ENCODE measurements around the gene KRTAP4-7. TPM values are rescaled to one million over a fixed set of nuclear protein-coding genes. Genes with fewer than 3 reads are reported as not detected.
"Not testable (repeated sequence)": the region's sequence is repeated elsewhere in the genome, so short reads cannot be mapped to it uniquely, and the experiment has no call there.

Gene KRTAP4-7
- total and polyA plus RNA-seq, 2 experiments from 2014 or later: not detected

DNA sequence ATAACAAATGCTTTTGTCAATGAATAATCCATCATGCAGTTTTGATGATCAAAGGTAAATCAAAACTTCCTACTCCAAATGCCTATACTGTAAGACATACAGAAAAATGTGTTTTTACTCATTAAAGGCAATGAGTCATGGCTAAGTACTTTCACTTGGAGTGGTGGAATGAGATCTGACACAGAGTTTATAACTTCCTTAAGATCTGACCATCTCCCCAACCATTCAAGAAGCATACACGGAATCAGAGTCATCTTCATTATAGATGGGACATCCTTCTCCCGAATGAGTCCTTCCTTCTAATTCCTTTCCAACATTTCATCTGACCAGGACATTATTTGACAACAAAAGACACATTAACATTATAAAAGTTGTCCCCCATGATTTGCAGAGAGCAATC is 523 bp upstream of the KRTAP4-7 start:
- not testable (repeated sequence) for H3K4me3 Mint-ChIP-seq; H3K9me2 ChIP-seq (ENCODE audit: insufficient read depth); H3K27me3 ChIP-seq (ENCODE audit: insufficient read depth); H3K27me3 Mint-ChIP-seq (ENCODE audit: insufficient read depth, low read depth, poor library complexity); H3K36me3 ChIP-seq (ENCODE audit: insufficient read depth); H3K27ac Mint-ChIP-seq; H3K4me1 ChIP-seq (ENCODE audit: insufficient read depth); H3F3A ChIP-seq (replicated peaks; ENCODE audit: low read depth); H3K9me3 Mint-ChIP-seq; H3K4me2 ChIP-seq; H2AFZ ChIP-seq; H3K27ac ChIP-seq (ENCODE audit: low read depth); H3K4me3 ChIP-seq; H3K36me3 Mint-ChIP-seq (ENCODE audit: low read depth); ATAC-seq; H3K79me2 ChIP-seq (replicated peaks; ENCODE audit: insufficient read depth); H4K20me1 ChIP-seq (replicated peaks; ENCODE audit: insufficient read depth); DNase-seq (ENCODE audit: low spot score)
- peaks cover 17% of the 10 kb centered on the region for H3K4me1 Mint-ChIP-seq

DNA sequence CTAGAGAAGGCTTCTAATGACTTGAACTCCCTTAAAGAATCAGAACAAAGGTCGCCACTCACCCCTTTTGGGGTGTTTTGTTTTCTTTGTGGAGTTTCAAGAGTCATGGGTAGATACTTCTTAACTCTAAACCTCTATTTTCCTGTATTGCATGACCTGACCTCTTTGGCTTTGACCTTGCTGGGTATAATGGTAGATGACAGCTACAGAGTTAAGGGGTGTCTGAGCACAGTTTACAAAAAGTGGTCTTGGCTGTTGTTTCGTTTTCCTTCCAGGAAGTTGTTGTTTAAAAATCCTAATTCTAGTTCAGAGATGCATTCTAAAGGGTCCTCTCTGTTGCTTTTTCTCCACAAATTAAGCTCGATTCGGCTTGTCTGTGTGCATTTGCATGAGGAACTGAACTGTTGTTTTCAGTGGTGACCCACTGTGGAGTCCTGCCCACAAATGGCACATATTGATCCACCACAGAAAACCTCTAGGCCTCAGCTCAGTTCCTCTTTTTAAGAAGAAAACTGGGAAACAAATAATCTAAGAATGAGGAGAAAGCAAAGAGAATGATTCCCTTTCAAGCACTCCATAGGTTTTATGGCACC is 4.9 kb downstream of the KRTAP4-7 start:
- not testable (repeated sequence) for H2AFZ ChIP-seq; H3K27ac ChIP-seq (ENCODE audit: low read depth); H3K9me2 ChIP-seq (ENCODE audit: insufficient read depth); H4K20me1 ChIP-seq (replicated peaks; ENCODE audit: insufficient read depth); H3K4me3 Mint-ChIP-seq; H3K4me2 ChIP-seq; ATAC-seq; H3F3A ChIP-seq (replicated peaks; ENCODE audit: low read depth); H3K79me2 ChIP-seq (replicated peaks; ENCODE audit: insufficient read depth); H3K36me3 ChIP-seq (ENCODE audit: insufficient read depth); H3K4me1 ChIP-seq (ENCODE audit: insufficient read depth); H3K27me3 ChIP-seq (ENCODE audit: insufficient read depth); H3K27ac Mint-ChIP-seq; H3K27me3 Mint-ChIP-seq (ENCODE audit: insufficient read depth, low read depth, poor library complexity); H3K4me3 ChIP-seq; DNase-seq (ENCODE audit: low spot score)
- H3K36me3 Mint-ChIP-seq (ENCODE audit: low read depth): peaks cover 16% of the 10 kb centered on the region
- H3K4me1 Mint-ChIP-seq: peaks cover 13% of the 10 kb centered on the region
- peaks cover 28% of the 10 kb centered on the region for H3K9me3 Mint-ChIP-seq

DNA sequence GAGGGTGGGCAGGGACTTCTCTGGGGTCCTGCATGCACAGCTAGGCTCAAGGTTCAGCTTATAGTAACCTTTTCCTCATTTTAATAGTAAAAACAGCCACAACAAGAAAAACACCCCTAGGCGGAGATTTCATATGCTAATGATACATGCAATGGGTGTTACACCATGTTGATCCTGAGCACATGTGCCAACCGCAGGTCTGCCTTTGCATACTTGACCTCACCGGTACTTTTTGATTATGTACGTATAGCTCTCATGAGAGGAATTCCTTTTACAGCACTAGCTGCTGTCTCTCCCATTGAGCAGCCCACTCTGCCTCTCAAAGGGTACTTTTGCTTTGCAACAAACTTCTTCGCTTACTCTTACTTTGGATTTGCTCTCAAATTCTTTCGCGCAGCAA is 12.1 kb downstream of the KRTAP4-7 start:
- peaks cover 7% of the 10 kb centered on the region for H3K4me1 ChIP-seq (ENCODE audit: insufficient read depth)
- Mint-ChIP-seq H3K9me3 (peaks cover 28% of the 10 kb centered on the region), H3K4me1 (peaks cover 24% of the 10 kb centered on the region), H3K4me3 (no peak overlapping the region), H3K36me3 (ENCODE audit: low read depth) (peaks cover 24% of the 10 kb centered on the region; the same call in 2 of the 3 replicates), H3K27ac (no peak overlapping the region), H3K27me3 (ENCODE audit: insufficient read depth, low read depth, poor library complexity) (no peaks in the 10 kb centered on the region)
- no peak overlapping the region for H3K27ac ChIP-seq (ENCODE audit: low read depth)
- DNase-seq (ENCODE audit: low spot score) (no peak), ATAC-seq (no peak)
- H3F3A ChIP-seq (replicated peaks; ENCODE audit: low read depth): no peaks in the 10 kb centered on the region
- H3K4me3 ChIP-seq: no peak overlapping the region
- TF ChIP-seq, protein P1, sequence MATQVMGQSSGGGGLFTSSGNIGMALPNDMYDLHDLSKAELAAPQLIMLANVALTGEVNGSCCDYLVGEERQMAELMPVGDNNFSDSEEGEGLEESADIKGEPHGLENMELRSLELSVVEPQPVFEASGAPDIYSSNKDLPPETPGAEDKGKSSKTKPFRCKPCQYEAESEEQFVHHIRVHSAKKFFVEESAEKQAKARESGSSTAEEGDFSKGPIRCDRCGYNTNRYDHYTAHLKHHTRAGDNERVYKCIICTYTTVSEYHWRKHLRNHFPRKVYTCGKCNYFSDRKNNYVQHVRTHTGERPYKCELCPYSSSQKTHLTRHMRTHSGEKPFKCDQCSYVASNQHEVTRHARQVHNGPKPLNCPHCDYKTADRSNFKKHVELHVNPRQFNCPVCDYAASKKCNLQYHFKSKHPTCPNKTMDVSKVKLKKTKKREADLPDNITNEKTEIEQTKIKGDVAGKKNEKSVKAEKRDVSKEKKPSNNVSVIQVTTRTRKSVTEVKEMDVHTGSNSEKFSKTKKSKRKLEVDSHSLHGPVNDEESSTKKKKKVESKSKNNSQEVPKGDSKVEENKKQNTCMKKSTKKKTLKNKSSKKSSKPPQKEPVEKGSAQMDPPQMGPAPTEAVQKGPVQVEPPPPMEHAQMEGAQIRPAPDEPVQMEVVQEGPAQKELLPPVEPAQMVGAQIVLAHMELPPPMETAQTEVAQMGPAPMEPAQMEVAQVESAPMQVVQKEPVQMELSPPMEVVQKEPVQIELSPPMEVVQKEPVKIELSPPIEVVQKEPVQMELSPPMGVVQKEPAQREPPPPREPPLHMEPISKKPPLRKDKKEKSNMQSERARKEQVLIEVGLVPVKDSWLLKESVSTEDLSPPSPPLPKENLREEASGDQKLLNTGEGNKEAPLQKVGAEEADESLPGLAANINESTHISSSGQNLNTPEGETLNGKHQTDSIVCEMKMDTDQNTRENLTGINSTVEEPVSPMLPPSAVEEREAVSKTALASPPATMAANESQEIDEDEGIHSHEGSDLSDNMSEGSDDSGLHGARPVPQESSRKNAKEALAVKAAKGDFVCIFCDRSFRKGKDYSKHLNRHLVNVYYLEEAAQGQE (IDR thresholded peaks at IDR 0.05; ENCODE audit: unreplicated experiment): no peak
- TF ChIP-seq STAT1 (IDR thresholded peaks at IDR 0.05; ENCODE audit: unreplicated experiment): no peak
- no peak for TF ChIP-seq ZNF114 (CRISPR knock-in tag; IDR thresholded peaks at IDR 0.05)
- no peak for TF ChIP-seq JUNB (IDR thresholded peaks at IDR 0.05; ENCODE audit: unreplicated experiment)
- TF ChIP-seq NANOG (IDR thresholded peaks at IDR 0.05; ENCODE audit: borderline replicate concordance): no peak
- TF ChIP-seq CREB1 (CRISPR knock-in tag; IDR thresholded peaks at IDR 0.05; ENCODE audit: low read depth): no peak
- no peak overlapping the region for H3K4me2 ChIP-seq
- H4K20me1 ChIP-seq (replicated peaks; ENCODE audit: insufficient read depth): no peaks in the 10 kb centered on the region
- H3K36me3 ChIP-seq (ENCODE audit: insufficient read depth): no peaks in the 10 kb centered on the region; the same call in 1 of the 2 replicates
- H3K9me2 ChIP-seq (ENCODE audit: insufficient read depth): no peaks in the 10 kb centered on the region
- H3K27me3 ChIP-seq (ENCODE audit: insufficient read depth): no peaks in the 10 kb centered on the region
- no peaks in the 10 kb centered on the region for H3K79me2 ChIP-seq (replicated peaks; ENCODE audit: insufficient read depth)
- no peak overlapping the region for H2AFZ ChIP-seq

Measured in GM23338 (cell line).